ENCODE data around the gene EVI2B.

EVI2B gene

DNA sequence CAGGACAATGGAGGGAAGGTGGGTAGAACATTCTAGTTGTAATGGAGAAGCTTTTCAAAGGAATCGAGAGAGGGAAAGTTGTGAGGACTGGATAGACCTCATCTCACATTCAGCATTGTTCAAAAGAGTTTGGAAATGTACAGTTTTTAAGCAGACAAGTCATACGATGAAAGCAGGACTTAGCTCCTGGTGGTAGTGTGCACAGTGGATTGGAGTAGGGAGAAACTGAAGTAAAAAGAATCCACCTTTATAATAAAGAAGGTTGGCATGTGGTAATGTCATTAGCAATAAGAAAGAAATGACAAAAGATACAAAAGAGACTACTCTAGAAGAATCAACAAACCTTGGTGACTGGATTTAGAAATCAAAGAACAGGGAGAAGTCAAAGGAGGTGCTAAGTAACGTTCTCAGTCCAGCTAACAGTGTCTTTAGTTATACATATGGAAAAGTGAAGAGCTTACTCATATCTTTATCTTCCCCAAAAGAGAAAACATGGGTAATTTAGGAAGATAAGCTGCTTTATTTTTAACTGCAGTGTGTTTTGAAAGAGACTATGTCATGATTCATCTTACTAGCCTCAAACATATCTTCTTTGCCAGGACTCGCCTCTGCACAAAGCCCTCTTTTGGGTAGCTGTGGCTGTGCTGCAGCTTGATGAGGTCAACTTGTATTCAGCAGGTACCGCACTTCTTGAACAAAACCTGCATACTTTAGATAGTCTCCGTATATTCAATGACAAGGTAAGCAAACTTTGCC lies 26.2 kb upstream of the EVI2B start:
- no peak overlapping the region for H3K4me3 ChIP-seq (replicated peaks; ENCODE audit: low read depth, low read length)
- TF ChIP-seq CTCF (IDR thresholded peaks at IDR 0.05; ENCODE audit: low read length, missing control alignments), result peak; percentile 6
- DNase-seq (ENCODE audit: low read depth), result peak; percentile 77

- no peak for TF ChIP-seq CTCF (IDR thresholded peaks at IDR 0.05; ENCODE audit: low read length, missing control alignments)
- no peak for DNase-seq (ENCODE audit: low read depth)
- H3K4me3 ChIP-seq (replicated peaks; ENCODE audit: low read depth, low read length), result no peak overlapping the region
These were observed 15.4 kb upstream of the EVI2B start for GRCh38 chr17:31329221-31329620.

- peak; percentile 28 for DNase-seq (ENCODE audit: low read depth)
- TF ChIP-seq CTCF (IDR thresholded peaks at IDR 0.05; ENCODE audit: low read length, missing control alignments), result no peak
- H3K4me3 ChIP-seq (replicated peaks; ENCODE audit: low read depth, low read length), result no peak overlapping the region
These were observed 14.3 kb upstream of the EVI2B start for GRCh38 chr17:31328160-31328535.

DNA sequence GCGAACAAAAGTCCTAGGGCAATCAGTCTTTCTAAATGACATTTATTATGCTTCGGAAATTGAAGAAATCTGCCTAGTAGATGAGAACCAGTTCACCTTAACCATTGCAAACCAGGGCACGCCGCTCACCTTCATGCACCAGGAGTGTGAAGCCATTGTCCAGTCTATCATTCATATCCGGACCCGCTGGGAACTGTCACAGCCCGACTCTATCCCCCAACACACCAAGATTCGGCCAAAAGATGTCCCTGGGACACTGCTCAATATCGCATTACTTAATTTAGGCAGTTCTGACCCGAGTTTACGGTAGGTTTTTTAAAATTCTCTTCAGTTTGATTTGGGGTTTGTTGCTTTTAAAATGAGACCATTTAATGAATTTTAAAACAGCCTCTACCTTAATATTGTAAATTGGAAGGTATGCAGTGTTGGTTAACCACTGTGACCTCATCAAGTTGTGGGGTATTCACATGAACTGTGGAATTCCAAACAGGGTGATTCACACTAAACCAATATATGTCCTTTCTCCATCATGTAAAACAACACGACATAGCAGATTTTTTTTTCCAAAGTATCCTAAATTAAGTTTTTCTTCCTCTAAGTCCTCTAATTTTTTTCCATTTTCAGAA lies 13.8 kb upstream of the EVI2B start:
- no peak for TF ChIP-seq CTCF (IDR thresholded peaks at IDR 0.05; ENCODE audit: low read length, missing control alignments)
- DNase-seq (ENCODE audit: low read depth), result peak; percentile 81
- no peak overlapping the region for H3K4me3 ChIP-seq (replicated peaks; ENCODE audit: low read depth, low read length)

- no peak overlapping the region for H3K4me3 ChIP-seq (replicated peaks; ENCODE audit: low read depth, low read length)
- no peak for DNase-seq (ENCODE audit: low read depth)
- TF ChIP-seq CTCF (IDR thresholded peaks at IDR 0.05; ENCODE audit: low read length, missing control alignments), result no peak
These were observed 9.7 kb upstream of the EVI2B start for GRCh38 chr17:31323551-31323950.

DNA sequence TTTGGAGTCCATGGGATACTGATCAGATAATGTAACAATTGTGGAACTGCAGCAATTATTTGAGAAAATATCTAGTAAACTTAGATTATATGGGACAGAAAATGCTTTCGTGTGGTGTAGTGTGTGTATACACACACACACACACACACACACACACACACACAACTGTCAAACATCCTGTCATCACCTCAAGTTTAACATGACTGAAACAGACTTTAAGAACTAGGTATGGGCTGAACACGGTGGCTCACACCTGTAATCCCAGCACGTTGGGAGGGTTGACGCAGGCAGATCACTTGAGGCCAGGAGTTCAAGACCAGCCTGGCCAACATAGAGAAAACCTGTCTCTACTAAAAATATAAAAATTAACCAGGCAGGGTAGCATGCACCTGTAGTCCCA lies 8.1 kb upstream of the EVI2B start:
- TF ChIP-seq CTCF (IDR thresholded peaks at IDR 0.05; ENCODE audit: low read length, missing control alignments), result no peak
- no peak for DNase-seq (ENCODE audit: low read depth)
- no peak overlapping the region for H3K4me3 ChIP-seq (replicated peaks; ENCODE audit: low read depth, low read length)

DNA sequence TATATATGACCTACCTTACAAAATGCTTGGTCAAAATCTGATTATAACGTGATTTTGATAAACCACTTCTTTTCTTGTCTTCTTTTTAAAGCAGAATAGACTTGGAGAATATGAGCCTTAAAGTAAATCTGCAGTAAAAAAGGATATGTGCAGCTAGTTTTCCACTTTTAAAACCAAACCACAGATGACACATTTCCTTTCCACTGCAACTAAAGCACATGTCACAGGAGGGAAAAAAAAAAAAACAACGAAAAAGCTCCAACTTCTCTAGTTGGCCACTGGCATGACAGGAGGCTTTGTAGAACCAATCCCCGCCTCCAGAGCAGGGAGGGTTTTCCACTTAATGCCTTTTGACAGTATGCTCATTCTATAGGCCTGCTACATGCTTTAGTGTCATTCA lies 7.6 kb upstream of the EVI2B start, which contains the start of gene EVI2A:
EVI2A (minus strand) TSS at position 142 of the 400 bp plus-strand sequence. CDS start 2,609 bp downstream, outside the sequence.
- DNase-seq (ENCODE audit: low read depth), result peak; percentile 83
- TF ChIP-seq CTCF (IDR thresholded peaks at IDR 0.05; ENCODE audit: low read length, missing control alignments), result no peak
- H3K4me3 ChIP-seq (replicated peaks; ENCODE audit: low read depth, low read length), result peak within 1 kb of the TSS; percentile 25

Measured in fibroblast of pulmonary artery (primary cell).